SU-DHL-6 (cell line): ENCODE results near the gene ARRDC3.

Experiments used
- H2AFZ ChIP-seq: fragments of 200-600 bp; sonication (generic); 2 replicates; pipeline ENCODE4 v1.6.1; 2014; ENCODE audit warnings: low read depth, mild to moderate bottlenecking, moderate library complexity, mixed read lengths, antibody characterized with exemption, low read length; ENCODE audit not compliant: severe bottlenecking
- H3F3A ChIP-seq: fragments of 200-600 bp; shearing (Covaris generic); 2 replicates; pipeline ENCODE4 v1.6.0; 2016; ENCODE audit warnings: antibody characterized with exemption, mild to moderate bottlenecking; ENCODE audit not compliant: insufficient read depth
- H3K27ac ChIP-seq: fragments of 200-600 bp; sonication (generic); 2 replicates; pipeline ENCODE4 v1.5.1; 2016; ENCODE audit warnings: low read depth, mild to moderate bottlenecking, low read length, moderate library complexity, mixed read lengths
- H3K27me3 ChIP-seq: fragments of 200-600 bp; sonication (generic), shearing (Covaris generic); 2 replicates; pipeline ENCODE4 v1.6.0; 2014; ENCODE audit warnings: mild to moderate bottlenecking, low read length
- H3K36me3 ChIP-seq: fragments of 200-600 bp; sonication (generic); 2 replicates; pipeline ENCODE4 v1.6.1; 2014; ENCODE audit warnings: mild to moderate bottlenecking, low read length, mixed read lengths
- H3K4me2 ChIP-seq: fragments of 300-600, 200-600 bp; shearing (Covaris generic), sonication (generic); 2 replicates; pipeline ENCODE4 v1.6.0; 2014; ENCODE audit warnings: low read length, low read depth, mild to moderate bottlenecking; ENCODE audit not compliant: poor library complexity, severe bottlenecking
- H3K4me3 ChIP-seq: fragments of 200-600 bp; sonication (generic); 2 replicates; pipeline ENCODE4 v1.5.1; 2014; ENCODE audit warnings: antibody characterized with exemption, low read length, mild to moderate bottlenecking, mixed read lengths; ENCODE audit not compliant: insufficient read depth, poor library complexity, severe bottlenecking
- H3K79me2 ChIP-seq: fragments of 200-600 bp; sonication (generic); 2 replicates; pipeline ENCODE4 v1.6.1; 2014; ENCODE audit warnings: mild to moderate bottlenecking, low read length, moderate library complexity; ENCODE audit not compliant: insufficient read depth
- H3K9ac ChIP-seq: fragments of 200-600 bp; sonication (generic); 2 replicates; pipeline ENCODE4 v1.7.0; 2014; ENCODE audit warnings: mild to moderate bottlenecking, low read length
- H3K9me2 ChIP-seq: fragments of 200-600 bp; sonication (generic); replicated peaks from 2 replicates; pipeline ENCODE4 v1.6.1; 2014; ENCODE audit warnings: low read length; ENCODE audit not compliant: insufficient read depth
- H3K9me3 ChIP-seq: fragments of 200-600 bp; sonication (generic); 2 replicates; pipeline ENCODE4 v1.6.1; 2014; ENCODE audit warnings: low read length, mixed read lengths; ENCODE audit not compliant: insufficient read depth
- H4K20me1 ChIP-seq: fragments of 200-600 bp; sonication (generic); 2 replicates; pipeline ENCODE4 v1.6.1; 2014; ENCODE audit warnings: low read depth, mild to moderate bottlenecking, antibody characterized with exemption, low read length, moderate library complexity, mixed read lengths
- CTCF ChIP-seq: fragments of 200-600 bp; sonication (generic); IDR thresholded peaks from one replicate; pipeline ENCODE4 v1.5.1; 2017; ENCODE audit warnings: antibody characterized with exemption, mild to moderate bottlenecking, low read length, moderate library complexity; ENCODE audit not compliant: insufficient read depth, poor library complexity, severe bottlenecking
- EZH2phosphoT487 ChIP-seq: fragments of 200-600 bp; sonication (generic), shearing (Covaris generic); conservative IDR thresholded peaks from 2 replicates; pipeline ENCODE4 v1.6.1; 2018; ENCODE audit warnings: mild to moderate bottlenecking, antibody characterized with exemption, low read length, moderate library complexity, mixed read lengths

The ARRDC3 gene

GRCh38 chr5:91361790-91362189, 21.3 kb downstream of the ARRDC3 start:
- no peaks in the 10 kb centered on the region for H3K9me2 ChIP-seq
- no peak overlapping the region for H3K9ac ChIP-seq
- no peaks in the 10 kb centered on the region for H3K79me2 ChIP-seq
- no peaks in the 10 kb centered on the region for H4K20me1 ChIP-seq
- H3K4me3 ChIP-seq: no peak overlapping the region
- no peaks in the 10 kb centered on the region for H3K9me3 ChIP-seq
- no peak overlapping the region for H2AFZ ChIP-seq
- TF ChIP-seq EZH2phosphoT487 (no peak), CTCF (no peak)
- H3K36me3 ChIP-seq: no peaks in the 10 kb centered on the region; the same call in 1 of the 2 replicates
- H3K27ac ChIP-seq: peak overlapping the region; percentile 70; the same call in 1 of the 2 replicates
- peak overlapping the region; percentile 38 for H3K4me2 ChIP-seq
- H3K27me3 ChIP-seq: no peaks in the 10 kb centered on the region
- H3F3A ChIP-seq: peaks cover 13% of the 10 kb centered on the region

GRCh38 chr5:91361055-91361701, 21.9 kb downstream of the ARRDC3 start:
- Histone ChIP-seq H3K9me2 (no peaks in the 10 kb centered on the region), H3K79me2 (no peaks in the 10 kb centered on the region), H3F3A (peaks cover 13% of the 10 kb centered on the region), H3K4me2 (peak overlapping the region; percentile 38), H3K9ac (no peak overlapping the region), H3K9me3 (no peaks in the 10 kb centered on the region), H4K20me1 (no peaks in the 10 kb centered on the region), H3K27ac (peak overlapping the region; percentile 70), H3K4me3 (peak overlapping the region; percentile 28), H3K27me3 (no peaks in the 10 kb centered on the region), H2AFZ (peak overlapping the region; percentile 10), H3K36me3 (no peaks in the 10 kb centered on the region; the same call in 1 of the 2 replicates)
- TF ChIP-seq EZH2phosphoT487 (no peak), CTCF (no peak)

- Histone ChIP-seq H3K4me2 (peak overlapping the region; percentile 38), H3K9me2 (no peaks in the 10 kb centered on the region), H4K20me1 (no peaks in the 10 kb centered on the region), H2AFZ (peak overlapping the region; percentile 10), H3K9me3 (no peaks in the 10 kb centered on the region), H3K4me3 (no peak overlapping the region), H3K27ac (peak overlapping the region; percentile 70), H3K9ac (no peak overlapping the region), H3F3A (peaks cover 13% of the 10 kb centered on the region), H3K27me3 (no peaks in the 10 kb centered on the region), H3K79me2 (no peaks in the 10 kb centered on the region), H3K36me3 (no peaks in the 10 kb centered on the region; the same call in 1 of the 2 replicates)
- no peak for TF ChIP-seq EZH2phosphoT487
- no peak for TF ChIP-seq CTCF
Observed at GRCh38 chr5:91359962-91360609, 23.0 kb downstream of the ARRDC3 start.
